Hematopoietic multipotent progenitor cell treated with erythropoietin and hydrocortisone succinate and interleukin-3 and kit ligand, for 17 days (in vitro differentiated cells): ENCODE results near the gene ASPRV1.
"Not testable (repeated sequence)": the region's sequence is repeated elsewhere in the genome, so short reads cannot be mapped to it uniquely, and the experiment has no call there.

Source experiments
- DNase-seq: peaks from one replicate; pipeline ENCODE4 v3.0.0-alpha.2; 2015; ENCODE audit warnings: low spot score

Gene ASPRV1

DNA sequence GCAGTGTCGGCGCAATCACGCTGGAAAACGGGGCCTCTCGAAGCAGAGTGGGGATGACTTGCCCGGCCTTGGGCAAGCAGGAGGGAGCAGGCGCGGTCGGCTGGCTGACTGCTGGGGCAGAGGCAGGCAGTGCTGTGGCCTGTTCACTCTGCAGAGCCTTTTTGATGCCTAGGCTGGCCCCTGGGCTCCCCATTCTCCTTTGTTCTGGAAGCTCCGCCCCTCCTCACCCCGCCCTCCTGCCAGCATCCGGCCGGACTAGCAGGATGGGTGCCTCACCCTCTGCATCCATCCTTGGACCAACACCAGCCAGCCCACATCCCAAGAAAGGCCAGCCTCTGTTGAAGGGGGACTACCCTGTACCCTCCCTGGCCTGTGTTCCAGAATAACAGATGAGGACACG is at the start of gene ASPRV1:
TSS of gene ASPRV1 (minus strand) at position 136 of the 400 bp plus-strand sequence. CDS start 195 bp downstream, outside the sequence.
- no peak for DNase-seq

DNA sequence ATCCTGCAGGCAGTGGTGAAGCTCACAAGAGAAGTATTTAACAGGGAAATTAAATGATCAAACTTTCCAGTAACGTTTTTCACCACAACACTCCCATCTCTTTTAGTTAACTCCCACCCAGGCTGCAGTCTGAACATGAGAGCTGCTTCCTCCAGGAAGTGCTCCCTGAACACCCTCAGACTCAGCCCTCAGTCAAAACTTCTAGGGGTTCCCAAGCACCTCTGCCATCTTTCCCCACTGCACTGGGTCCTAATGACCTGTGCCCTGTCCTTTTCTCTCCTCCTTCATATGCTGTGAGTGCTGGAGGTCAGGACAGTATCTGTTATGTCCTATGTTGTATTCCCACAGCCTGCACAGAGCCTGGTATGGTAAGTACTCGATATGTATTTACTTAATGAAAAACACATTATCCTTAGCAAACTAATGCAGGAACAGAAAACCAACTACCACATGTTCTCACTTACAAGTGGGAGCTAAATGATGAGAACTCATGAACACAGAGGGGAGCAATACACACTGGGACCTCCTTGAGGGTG is 49.2 kb upstream of the ASPRV1 start:
- DNase-seq: no peak

DNA sequence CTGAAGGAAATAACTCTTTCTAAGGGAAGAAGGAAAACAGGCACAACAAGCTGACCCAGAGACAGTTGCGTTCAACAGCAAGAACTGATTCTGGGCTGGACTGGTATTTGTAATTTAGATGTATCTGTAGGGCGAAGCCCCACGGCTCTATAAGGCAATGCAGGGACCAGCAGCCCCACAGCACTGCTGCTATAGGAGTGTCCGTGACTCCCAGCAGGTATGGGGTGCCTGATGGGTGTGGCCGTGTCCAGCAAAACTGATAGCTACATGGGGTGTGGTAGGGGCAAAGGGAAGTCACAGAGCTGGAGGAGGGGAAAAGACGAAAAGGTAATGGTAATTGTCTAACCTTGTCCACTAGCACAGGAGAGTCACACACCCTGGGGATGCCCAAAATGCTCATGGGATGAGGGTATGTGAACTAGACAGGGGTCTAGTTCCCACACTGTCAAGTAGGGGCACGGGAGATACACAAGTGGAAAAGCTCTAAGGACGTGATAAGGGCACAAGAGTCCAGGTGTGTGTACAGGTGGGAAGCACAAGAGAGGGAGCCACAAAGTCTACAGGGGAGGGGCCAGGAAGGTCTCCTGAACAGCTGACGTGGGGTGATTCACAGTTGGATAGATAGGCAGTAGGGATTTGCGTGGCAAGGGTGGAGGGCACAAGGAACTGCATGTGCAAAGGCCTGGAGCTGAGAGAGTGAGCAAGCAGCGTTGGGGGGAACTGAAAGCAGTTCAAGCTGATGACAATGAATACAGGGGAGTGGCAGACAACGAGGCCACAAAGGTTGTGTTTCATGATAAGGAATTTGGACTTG is 48.5 kb upstream of the ASPRV1 start:
- DNase-seq: peak; percentile 19

DNA sequence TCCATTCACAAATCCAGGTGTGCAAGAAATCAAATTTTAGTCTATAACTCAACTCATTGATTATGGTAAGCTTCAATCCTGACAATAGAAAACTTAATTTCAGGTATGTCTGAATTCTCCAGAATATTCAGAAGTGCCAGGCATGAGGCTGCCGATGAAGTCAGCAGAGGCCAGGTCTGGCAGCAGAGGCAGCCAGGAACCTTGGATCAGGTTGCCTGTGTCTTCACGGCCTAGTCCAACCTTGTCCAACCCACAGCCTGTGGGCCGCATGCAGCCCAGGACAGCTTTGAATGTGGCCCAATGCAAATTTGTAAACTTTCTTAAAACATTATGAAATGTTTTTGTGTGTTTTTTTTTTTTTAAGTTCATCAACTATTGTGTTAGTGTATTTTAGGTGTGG is 46.9 kb upstream of the ASPRV1 start:
- DNase-seq: no peak

DNA sequence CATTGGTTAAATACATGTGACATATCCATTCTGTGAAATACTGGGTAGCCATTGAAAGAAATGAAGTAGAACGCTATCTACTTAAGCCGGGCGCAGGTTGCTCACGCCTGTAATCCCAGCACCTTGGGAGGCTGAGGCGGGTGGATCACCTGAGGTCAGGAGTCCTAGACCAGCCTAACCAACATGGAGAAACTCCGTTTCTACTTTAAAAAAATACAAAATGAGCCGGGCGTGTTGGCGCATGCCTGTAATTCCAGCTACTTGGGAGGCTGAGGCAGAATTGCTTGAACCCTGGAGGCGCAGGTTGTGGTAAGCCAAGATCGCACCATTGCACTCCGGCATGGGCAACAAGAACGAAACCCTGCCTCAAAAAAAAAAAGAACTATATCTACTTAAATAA is 45.7 kb upstream of the ASPRV1 start:
- DNase-seq: no peak

DNA sequence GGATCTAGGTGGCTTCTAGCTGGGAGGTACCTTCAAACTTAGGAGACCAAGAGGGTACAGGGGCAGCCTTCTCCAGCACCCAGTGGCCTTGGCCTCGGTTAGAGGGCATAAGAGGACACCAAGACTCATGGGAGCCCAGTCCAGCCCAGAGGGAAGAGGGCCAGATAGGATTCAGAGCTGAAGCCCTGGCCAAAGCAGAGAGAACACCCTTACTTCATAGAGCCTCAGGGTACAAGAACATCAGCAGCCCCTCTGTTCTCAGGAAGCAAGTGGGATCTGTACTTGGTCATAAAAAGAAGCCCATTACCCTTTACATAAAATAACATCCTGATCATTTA is 45.0 kb upstream of the ASPRV1 start:
- no peak for DNase-seq

DNA sequence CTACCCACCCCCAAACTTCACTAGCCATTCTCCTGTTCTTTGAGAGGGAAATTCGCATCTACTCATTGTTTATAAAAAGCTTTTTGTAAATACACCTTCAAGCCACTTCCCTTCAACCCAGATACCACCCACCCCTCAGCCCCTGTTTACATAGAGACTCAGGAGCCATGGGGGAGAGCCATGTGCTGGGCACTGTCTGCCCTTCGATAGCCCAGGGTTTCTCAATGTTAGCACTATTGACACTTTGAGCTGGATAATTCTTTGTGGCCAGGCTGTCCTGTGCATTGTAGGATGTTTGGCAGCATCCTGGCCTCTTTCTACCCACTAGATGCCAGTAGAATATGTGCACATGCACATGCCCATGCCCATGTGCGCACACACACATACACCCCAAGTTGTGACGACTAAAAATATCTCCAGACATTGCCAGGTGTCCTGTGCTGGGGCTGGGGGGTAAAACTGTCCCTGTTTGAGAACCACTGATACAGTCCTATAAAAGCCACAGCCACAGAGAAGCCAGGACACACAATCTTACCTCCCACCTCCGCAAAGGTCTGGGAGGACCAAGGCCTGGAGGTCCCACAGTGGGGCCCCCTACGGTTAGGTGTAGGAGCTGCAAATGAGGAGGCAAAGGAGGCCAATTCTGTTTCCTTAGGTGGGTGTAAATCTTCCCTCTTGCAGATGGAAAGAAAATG is 44.5 kb upstream of the ASPRV1 start:
- no peak for DNase-seq

DNA sequence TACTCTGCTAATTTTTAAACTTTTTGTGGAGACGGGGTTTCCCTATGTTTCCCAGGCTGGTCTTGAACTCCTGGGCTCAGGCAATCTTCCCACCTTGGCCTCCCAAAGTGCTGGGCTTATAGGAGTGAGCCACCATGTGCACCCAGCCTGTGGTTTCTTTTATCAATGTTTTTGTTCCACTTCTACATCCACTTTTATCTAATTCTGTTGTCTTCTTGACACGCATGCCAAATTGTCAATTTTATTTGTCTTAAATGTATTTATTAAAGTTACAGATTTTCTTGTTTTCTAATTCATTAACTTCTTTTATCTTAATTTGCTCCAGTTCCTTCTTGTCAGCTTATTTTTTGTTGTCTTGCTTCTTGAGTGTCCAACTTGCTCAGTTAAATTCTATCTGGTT is 43.8 kb upstream of the ASPRV1 start:
- no peak for DNase-seq

DNA sequence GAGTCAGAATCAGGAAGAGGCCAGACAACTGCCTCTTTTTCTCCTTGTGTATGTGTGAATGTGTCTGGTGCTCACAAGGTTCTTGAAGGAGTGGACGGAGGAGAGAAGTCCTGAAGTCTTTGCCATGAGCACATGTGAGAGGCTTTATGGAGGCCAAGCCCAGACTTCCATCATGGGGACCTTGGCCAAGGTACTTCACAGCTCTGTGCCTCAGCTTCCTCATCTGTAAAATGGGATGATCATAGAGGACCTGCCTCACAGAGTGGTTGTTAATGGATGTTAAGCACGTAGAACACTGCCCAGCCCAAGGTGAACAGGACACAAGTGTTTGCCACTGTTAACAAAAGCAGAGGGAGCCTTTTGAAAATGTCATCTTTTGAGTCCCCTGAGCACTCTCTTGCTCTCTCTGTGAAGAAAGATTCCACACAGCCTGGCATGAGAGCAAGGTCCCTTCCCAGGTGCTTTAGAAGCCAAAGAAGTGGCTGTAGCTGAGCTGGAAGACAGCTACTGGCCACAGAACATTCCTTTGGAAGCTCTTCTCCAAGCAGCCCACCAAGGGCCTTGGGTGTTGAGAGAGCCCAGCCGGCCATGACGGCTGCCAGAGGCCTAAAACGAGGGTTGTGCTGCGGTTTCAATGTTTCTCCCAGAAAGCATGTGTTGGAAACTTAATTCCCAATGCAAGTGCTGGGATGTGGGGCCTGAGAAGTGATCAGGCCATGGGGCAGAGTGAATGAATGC is 41.8 kb upstream of the ASPRV1 start:
- DNase-seq: no peak

DNA sequence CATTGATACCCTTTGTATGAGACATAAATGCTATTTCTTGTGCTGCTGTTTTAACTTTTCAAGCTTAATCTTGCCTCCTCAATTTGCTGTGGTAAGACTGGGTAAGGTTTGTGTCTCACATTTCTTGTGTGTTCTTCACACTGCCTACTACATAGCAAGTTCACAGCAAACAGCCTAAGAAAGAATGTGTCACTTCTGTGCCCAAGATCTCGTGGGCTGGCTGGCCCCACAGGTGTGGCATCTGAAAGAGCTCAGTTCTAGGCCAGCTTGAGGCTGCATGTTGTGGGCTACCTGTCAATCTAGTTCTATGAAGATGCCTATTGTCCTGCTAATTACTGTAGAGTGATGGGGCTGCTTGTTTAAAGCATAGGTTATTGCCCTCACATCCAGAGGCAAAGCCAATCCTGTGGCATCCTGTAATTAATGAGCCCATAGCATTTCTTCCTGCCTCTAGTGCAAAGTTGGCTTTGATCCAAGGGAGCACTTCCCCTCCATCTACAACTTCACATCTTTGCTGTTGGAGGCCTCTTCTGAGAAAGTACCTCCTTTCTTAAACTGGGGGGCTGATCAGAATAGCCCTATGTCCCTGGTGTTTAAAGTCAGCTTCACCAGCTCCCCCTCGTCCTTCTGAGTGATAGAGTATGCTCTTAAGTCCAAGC is 40.9 kb upstream of the ASPRV1 start:
- no peak for DNase-seq

DNA sequence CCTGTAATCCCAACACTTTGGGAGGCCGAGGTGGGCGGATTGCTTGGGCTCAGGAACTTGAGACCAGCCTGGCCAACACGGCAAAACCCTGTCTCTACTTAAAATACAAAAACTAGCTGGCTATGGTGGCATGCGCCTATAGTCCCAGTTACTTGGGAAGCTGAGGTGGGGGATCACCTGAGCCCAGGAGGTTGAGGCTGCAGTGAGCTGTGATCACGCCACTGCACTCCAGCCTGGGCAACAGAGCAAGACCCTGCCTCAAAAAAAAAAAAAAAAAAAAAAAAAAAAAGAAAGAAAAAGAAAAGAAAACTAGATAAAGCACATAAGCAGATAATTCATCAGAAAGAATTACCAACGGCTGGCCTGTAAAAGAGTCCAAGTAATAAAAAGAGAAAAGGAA is 39.1 kb upstream of the ASPRV1 start:
- not testable (repeated sequence) for DNase-seq

DNA sequence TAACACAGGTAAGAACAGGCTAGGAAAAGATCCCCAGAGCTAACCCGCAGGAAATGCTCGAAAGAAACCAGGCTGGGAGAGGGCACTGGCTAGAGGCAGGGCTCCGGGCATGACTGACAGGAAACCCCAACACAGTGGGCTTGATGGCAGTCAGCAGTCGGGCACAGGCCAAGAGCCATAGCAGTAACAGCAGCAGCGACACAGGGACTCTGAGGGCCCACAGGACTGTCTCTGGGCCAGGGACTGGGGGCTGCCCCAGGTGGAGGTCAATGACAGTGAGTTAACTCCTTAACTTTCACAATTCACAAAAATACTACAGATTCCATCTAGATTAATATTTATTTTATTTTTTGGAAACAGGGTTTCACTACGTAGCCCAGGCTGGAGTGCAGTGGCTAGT is 37.3 kb upstream of the ASPRV1 start:
- DNase-seq: no peak

DNA sequence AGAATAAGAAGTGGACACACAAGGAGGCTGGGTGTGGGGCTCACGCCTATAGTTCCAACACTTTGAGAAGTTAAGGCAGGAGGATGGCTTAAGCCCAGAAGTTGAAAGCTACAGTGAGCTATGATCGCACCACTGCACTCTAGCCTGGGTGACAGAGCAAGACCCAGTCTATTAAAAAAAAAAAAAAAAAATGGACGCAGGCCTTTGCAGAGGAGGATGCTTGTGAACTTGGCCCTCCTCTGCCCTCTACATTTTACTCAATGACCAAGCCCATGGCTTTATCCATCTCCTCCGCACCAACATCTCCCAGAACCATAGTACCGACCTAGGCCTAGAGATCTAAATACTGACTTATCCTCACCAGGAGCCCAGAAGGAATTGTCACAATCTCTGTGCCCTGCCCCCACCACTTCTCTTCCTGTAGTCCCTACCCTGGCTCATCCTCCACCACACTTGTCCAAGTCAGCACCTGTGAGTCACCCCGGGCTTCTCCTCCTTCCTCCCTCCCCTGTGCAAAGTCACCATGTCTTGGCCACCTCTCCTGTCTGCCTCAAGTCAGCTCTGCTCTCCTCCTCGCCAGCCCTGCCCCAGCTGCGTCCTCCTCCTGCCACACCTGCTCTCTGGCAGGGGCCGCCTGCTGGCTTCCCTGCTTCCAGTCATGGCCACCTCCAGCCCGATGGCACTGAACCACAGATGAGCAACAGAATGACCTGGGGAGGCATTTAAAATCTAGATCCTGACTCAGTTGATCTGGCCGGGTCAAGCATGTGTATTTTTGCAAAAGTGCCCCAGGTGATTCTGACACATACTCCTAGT is 35.8 kb upstream of the ASPRV1 start:
- DNase-seq: peak; percentile 84

DNA sequence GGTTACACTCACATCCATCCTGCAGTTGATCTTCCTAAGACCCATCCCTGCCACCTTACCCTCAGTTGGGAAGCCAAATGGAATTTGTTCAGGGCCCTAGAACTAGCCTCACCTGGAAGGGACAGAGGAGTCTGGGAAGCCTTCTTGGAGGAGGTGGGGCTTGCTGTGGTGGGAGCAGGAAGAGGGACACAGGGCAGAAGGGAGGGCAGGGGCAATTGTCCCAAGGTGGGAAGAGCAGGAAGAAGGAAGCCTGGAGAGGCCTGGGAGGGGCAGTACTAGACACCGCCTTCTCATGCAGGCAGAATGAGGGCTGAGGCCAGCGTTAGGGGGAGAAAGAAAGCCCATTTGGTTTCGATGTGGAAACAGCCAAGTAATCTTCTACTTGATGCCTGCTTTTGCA is 34.1 kb upstream of the ASPRV1 start:
- DNase-seq: no peak

DNA sequence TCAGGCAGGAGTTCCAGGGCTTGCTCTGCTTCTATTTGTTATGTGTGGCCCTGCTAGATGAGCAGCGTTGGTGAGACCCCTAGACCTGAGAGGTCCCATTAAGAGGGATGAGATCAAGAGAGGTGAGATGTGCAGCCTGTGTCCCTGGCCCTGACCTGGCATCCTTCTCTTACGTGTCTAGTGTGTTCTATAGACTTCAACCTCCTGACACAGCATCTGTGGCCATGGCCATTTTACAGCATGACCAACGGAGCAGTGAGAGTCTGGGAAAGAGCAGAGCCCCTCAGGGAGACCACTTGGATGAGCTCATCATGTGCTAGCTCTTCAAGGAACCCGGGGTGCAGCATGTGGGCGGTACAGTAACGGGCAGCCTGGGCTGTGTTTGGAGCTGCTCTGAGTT is 32.7 kb upstream of the ASPRV1 start:
- no peak for DNase-seq

DNA sequence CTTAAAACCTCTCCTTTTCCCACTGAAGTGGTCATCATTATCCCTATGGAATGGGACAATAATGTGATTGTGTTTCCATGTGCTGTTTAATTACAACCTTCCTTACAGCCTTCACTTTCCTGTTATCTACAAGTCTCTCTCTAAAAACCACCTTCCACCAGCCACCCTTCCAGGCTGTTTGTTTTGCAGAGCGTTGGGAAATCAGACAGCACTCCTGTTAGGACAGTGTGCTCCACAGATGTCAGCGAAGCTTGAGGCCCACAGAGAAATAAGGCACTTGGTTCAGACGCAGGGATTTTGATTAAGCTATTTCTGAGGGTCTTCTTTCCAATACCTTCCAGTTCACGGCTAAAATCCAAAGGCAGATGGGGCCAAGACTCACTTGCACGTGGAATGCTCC is 32.3 kb upstream of the ASPRV1 start:
- no peak for DNase-seq

DNA sequence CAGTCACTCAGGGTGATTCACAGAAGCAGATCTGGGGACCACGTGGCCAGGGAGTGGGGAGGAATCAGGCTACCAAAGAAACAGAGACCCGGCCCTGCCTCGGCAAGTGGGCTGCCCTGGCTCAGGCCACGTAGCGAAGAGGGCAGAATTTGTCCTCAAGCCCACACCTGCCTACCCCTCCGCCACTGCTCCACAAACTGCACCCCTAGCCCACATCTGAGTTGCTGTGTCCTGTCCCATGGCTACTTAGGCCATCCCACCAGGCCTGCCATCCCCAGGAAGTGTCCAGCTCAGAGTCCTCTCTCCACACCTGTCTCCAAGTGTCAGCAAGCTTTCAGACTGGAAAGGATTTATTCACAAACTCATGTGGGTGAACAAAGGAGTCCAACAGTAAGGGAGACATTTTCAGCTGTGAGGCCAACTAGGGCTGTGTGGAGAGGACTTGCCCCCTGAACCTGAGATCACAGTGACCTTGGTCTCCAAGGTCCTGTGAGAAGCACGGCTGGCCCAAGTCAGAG is 31.7 kb upstream of the ASPRV1 start:
- DNase-seq: no peak

DNA sequence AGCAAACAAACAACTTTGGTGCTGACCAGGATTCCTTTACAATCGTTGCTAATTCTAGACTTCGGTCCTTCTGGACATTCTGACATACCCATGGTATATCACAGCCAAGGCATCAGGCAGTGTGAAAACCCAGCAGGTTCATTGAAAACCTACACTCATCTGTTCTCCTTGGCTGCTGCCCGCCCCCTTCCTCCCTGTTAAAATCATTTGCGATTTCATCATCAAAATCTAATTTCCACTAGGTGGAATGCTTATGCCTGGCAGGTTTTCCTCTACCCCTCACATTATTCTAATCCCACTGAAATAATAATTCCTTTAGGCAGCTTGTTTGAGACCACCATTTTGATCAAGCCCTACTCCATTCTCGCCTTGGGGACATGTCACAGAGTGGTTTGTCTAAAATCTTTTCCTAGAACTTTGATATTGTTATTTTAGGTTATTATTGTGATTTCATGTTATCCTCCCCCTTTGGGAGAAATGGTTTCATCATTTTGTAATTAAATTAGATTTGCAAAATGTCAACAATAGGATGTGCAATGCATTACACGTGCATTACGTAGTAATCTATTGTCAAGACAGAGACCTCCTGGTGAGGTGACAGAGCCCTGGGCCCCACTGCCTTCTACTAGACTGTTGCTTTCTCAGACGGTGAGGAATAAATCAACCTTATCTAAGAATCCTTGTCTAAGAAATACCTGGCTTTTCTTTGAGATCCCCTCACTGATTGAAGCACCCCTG is 31.0 kb upstream of the ASPRV1 start:
- no peak for DNase-seq

DNA sequence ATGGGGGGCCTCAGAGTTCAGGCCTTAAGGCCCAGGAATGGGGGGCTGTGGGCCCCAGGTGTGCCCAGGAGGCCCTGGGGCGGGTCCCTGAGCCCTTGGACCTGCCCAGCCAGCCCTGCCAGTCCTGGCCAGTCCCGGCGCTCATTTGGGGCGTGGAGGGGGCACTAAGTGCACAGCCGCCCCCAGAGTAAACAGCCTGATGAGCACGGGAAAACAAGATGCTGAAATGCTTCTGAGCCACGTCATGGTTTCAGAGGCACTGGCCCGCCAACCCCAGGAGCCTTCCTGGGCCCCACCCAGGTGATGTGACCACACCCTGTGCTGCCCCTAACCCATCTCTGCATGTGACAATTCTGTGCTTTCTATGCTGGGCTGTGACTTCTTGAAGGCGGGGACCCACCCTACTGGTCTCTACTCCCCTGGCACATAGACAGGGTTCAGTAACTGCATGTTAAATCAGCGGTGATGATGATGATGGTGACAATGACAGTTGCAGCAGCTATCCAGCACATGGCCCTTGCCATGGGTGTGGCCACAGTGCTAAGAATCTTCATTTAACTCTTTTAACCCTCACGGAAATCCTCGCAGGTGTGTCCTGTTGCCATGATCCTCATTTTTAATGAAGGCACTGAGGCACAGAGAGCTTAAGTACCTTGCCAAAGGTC is 28.1 kb upstream of the ASPRV1 start:
- DNase-seq: no peak

DNA sequence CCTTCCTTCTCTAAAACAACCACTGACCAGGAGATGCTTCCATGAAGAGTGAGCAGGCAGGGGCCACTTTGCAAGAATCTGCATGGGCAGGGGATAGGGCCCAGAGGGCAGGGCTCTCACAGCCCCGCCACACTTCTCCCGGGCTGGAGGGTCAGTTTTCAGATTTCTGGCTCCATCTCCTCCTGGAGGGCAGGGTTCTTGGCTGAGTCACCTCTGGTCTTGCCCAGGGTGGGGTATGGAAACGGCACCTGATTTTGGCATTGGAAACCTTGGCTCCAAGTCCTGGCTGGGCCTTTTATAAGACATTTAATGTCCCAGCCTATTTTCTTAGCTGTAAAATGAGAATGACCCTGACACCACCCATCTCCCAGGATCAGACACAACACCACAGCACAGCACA is 27.6 kb upstream of the ASPRV1 start:
- no peak for DNase-seq
